Astrocyte (in vitro differentiated cells and primary cell): ENCODE results near the gene PGD. TPM values are rescaled to one million over a fixed set of nuclear protein-coding genes. Genes with fewer than 3 reads are reported as not detected.

ENCODE experiments used
- DNase-seq: peaks from one replicate; pipeline ENCODE4 v3.0.0-alpha.2; 2010; ENCODE audit warnings: low read depth
- FAIRE-seq: peaks from 2 replicates; lab custom pipeline; 2011; peaks lifted over from hg19 to GRCh38; lab: Jason Lieb, UNC
- H2AFZ ChIP-seq: 2 replicates; pipeline ENCODE4 v1.6.0; 2012; ENCODE audit warnings: low read depth, low read length, inconsistent platforms
- H3K27ac ChIP-seq: 2 replicates; pipeline ENCODE4 v1.5.1; 2011; ENCODE audit warnings: low read depth, low read length, inconsistent platforms
- H3K27me3 ChIP-seq: 2 replicates; pipeline ENCODE4 v1.6.0; 2011; ENCODE audit warnings: low read length, inconsistent platforms; ENCODE audit not compliant: insufficient read depth
- H3K36me3 ChIP-seq: 2 replicates; pipeline ENCODE4 v1.5.1; 2011; ENCODE audit warnings: low read length, inconsistent platforms; ENCODE audit not compliant: insufficient read depth
- H3K4me1 ChIP-seq: 2 replicates; pipeline ENCODE4 v1.5.1; 2011; ENCODE audit warnings: low read length, inconsistent platforms; ENCODE audit not compliant: insufficient read depth
- H3K4me2 ChIP-seq: 2 replicates; pipeline ENCODE4 v1.6.0; 2012; ENCODE audit warnings: low read length, inconsistent platforms
- H3K4me3 ChIP-seq: 2 replicates; pipeline ENCODE4 v1.5.1; 2011; ENCODE audit warnings: low read depth, mild to moderate bottlenecking, low read length, inconsistent platforms; ENCODE audit not compliant: insufficient read depth
- H3K79me2 ChIP-seq: 2 replicates; pipeline ENCODE4 v1.6.0; 2012; ENCODE audit warnings: mild to moderate bottlenecking, low read length, inconsistent platforms; ENCODE audit not compliant: insufficient read depth
- H3K9ac ChIP-seq: 2 replicates; pipeline ENCODE4 v1.6.0; 2012; ENCODE audit warnings: mild to moderate bottlenecking, low read length, inconsistent platforms
- H3K9me3 ChIP-seq: 2 replicates; pipeline ENCODE4 v1.5.1; 2012; ENCODE audit warnings: low read depth, mild to moderate bottlenecking, low read length, inconsistent platforms; ENCODE audit not compliant: insufficient read depth
- H4K20me1 ChIP-seq: 2 replicates; pipeline ENCODE4 v1.6.0; 2012; ENCODE audit warnings: low read length, inconsistent platforms; ENCODE audit not compliant: insufficient read depth
- H3K27ac Mint-ChIP-seq: one replicate; pipeline ENCODE4 v1.8.0; 2021; ENCODE audit warnings: mild to moderate bottlenecking, mixed read lengths; ENCODE audit not compliant: unreplicated experiment
- H3K27me3 Mint-ChIP-seq: one replicate; pipeline ENCODE4 v1.8.0; 2021; ENCODE audit warnings: low read depth, mixed read lengths; ENCODE audit not compliant: unreplicated experiment
- H3K36me3 Mint-ChIP-seq: one replicate; pipeline ENCODE4 v1.8.0; 2021; ENCODE audit warnings: low read depth, mixed read lengths; ENCODE audit not compliant: unreplicated experiment
- H3K4me1 Mint-ChIP-seq: one replicate; pipeline ENCODE4 v1.8.0; 2021; ENCODE audit warnings: low read depth, mixed read lengths; ENCODE audit not compliant: unreplicated experiment
- H3K4me3 Mint-ChIP-seq: one replicate; pipeline ENCODE4 v1.8.0; 2021; ENCODE audit warnings: mild to moderate bottlenecking, moderate library complexity, mixed read lengths; ENCODE audit not compliant: unreplicated experiment
- H3K9me3 Mint-ChIP-seq: one replicate; pipeline ENCODE4 v1.8.0; 2021; ENCODE audit warnings: mild to moderate bottlenecking, mixed read lengths; ENCODE audit not compliant: unreplicated experiment
- CTCF ChIP-seq: IDR thresholded peaks from 2 replicates; pipeline ENCODE4 v1.5.1; 2011; ENCODE audit warnings: low read depth, mild to moderate bottlenecking, inconsistent platforms, low read length, moderate library complexity; ENCODE audit not compliant: insufficient read depth
- EZH2 ChIP-seq: IDR thresholded peaks from 2 replicates; pipeline ENCODE4 v1.6.1; 2012; ENCODE audit warnings: mild to moderate bottlenecking, low read length, inconsistent platforms; ENCODE audit not compliant: insufficient read depth
- total RNA-seq: library from RNA; stranded (reverse); gene quantifications from 2 replicates; pipeline ENCODE4 v1.2.1, GENCODE V29; 2021

The PGD gene
- total RNA-seq, 1 donor from 2014 or later, result 224 TPM

- no peaks in the 10 kb centered on the region for H3K27me3 Mint-ChIP-seq
- H3K4me1 Mint-ChIP-seq, result peaks cover 34% of the 10 kb centered on the region
- H3K9ac ChIP-seq, result peak overlapping the region; percentile 91
- DNase-seq (no peak), FAIRE-seq (no peak)
- H3K4me1 ChIP-seq, result peaks cover 29% of the 10 kb centered on the region
- H3K9me3 Mint-ChIP-seq, result no peaks in the 10 kb centered on the region
- H3K27ac Mint-ChIP-seq, result peak overlapping the region; percentile 69
- H4K20me1 ChIP-seq, result peaks cover 27% of the 10 kb centered on the region
- H3K4me3 ChIP-seq, result peak overlapping the region; percentile 81
- H3K27me3 ChIP-seq, result no peaks in the 10 kb centered on the region
- peak overlapping the region; percentile 98 for H3K4me2 ChIP-seq
- peaks cover 14% of the 10 kb centered on the region for H3K36me3 Mint-ChIP-seq
- H3K79me2 ChIP-seq, result peaks cover 30% of the 10 kb centered on the region
- H3K27ac ChIP-seq, result peak overlapping the region; percentile 88
- peaks cover 17% of the 10 kb centered on the region for H3K36me3 ChIP-seq
- H3K9me3 ChIP-seq, result no peaks in the 10 kb centered on the region
- peak overlapping the region; percentile 46 for H2AFZ ChIP-seq
- TF ChIP-seq EZH2, result no peak
- no peak for TF ChIP-seq CTCF
- H3K4me3 Mint-ChIP-seq, result peak overlapping the region; percentile 92
These were observed 1.1 kb downstream of the PGD start for GRCh38 chr1:10400013-10400412.

GRCh38 chr1:10401281-10401680 lies 2.4 kb downstream of the PGD start:
- Mint-ChIP-seq H3K27ac (peak overlapping the region; percentile 79), H3K9me3 (no peaks in the 10 kb centered on the region), H3K4me1 (peaks cover 34% of the 10 kb centered on the region), H3K27me3 (no peaks in the 10 kb centered on the region), H3K4me3 (peak overlapping the region; percentile 60), H3K36me3 (peaks cover 16% of the 10 kb centered on the region)
- Histone ChIP-seq H3K79me2 (peaks cover 30% of the 10 kb centered on the region), H3K27ac (no peak overlapping the region), H3K36me3 (peaks cover 19% of the 10 kb centered on the region), H3K27me3 (no peaks in the 10 kb centered on the region), H3K4me1 (peaks cover 29% of the 10 kb centered on the region), H3K9ac (no peak overlapping the region), H4K20me1 (peaks cover 27% of the 10 kb centered on the region), H3K4me3 (no peak overlapping the region), H2AFZ (no peak overlapping the region), H3K9me3 (no peaks in the 10 kb centered on the region), H3K4me2 (peak overlapping the region; percentile 98)
- TF ChIP-seq CTCF, result no peak
- TF ChIP-seq EZH2, result no peak
- DNase-seq (no peak), FAIRE-seq (no peak)

GRCh38 chr1:10402729-10403274 lies 3.9 kb downstream of the PGD start:
- Histone ChIP-seq H4K20me1 (peaks cover 27% of the 10 kb centered on the region), H3K9me3 (no peaks in the 10 kb centered on the region), H3K4me1 (peaks cover 29% of the 10 kb centered on the region), H3K4me2 (peak overlapping the region; percentile 69), H3K9ac (peak overlapping the region; percentile 51), H3K27ac (peak overlapping the region; percentile 82), H2AFZ (no peak overlapping the region), H3K79me2 (peaks cover 30% of the 10 kb centered on the region), H3K36me3 (peaks cover 33% of the 10 kb centered on the region), H3K27me3 (no peaks in the 10 kb centered on the region), H3K4me3 (no peak overlapping the region)
- no peak for TF ChIP-seq EZH2
- no peak for TF ChIP-seq CTCF
- Mint-ChIP-seq H3K36me3 (peaks cover 23% of the 10 kb centered on the region), H3K4me3 (no peak overlapping the region), H3K4me1 (peaks cover 34% of the 10 kb centered on the region), H3K27ac (peak overlapping the region; percentile 86), H3K27me3 (no peaks in the 10 kb centered on the region), H3K9me3 (no peaks in the 10 kb centered on the region)
- no peak for FAIRE-seq
- DNase-seq, result peak; percentile 72
